NCI-H2107 treated with DMSO at 0.1 percent for 48 hours (cell line): ENCODE data around the gene GRIP1.

Experiments
- DNase-seq: peaks from one replicate; lab custom pipeline; 2025; ENCODE audit not compliant: unreplicated experiment; lab: John Stamatoyannopoulos, UW

Gene GRIP1

GRCh38 chr12:66397574-66398290 is 281.1 kb downstream of the GRIP1 start:
- no peak for DNase-seq

- DNase-seq: no peak
Measured at GRCh38 chr12:66393890-66394289, 285.0 kb downstream of the GRIP1 start.

- no peak for DNase-seq
Measured at GRCh38 chr12:66392266-66392915, 286.5 kb downstream of the GRIP1 start.

- DNase-seq: no peak
Measured at GRCh38 chr12:66388517-66388916, 290.4 kb downstream of the GRIP1 start.

- no peak for DNase-seq
Measured at GRCh38 chr12:66387117-66387516, 291.8 kb downstream of the GRIP1 start.

GRCh38 chr12:66380769-66381535 is 297.9 kb downstream of the GRIP1 start:
- DNase-seq: no peak

GRCh38 chr12:66379616-66380015 is 299.3 kb downstream of the GRIP1 start:
- no peak for DNase-seq

GRCh38 chr12:66375560-66375959 is 303.3 kb downstream of the GRIP1 start:
- DNase-seq: no peak

GRCh38 chr12:66371982-66372381 is 306.9 kb downstream of the GRIP1 start:
- no peak for DNase-seq

- no peak for DNase-seq
Measured at GRCh38 chr12:66367015-66367667, 311.7 kb downstream of the GRIP1 start.

- no peak for DNase-seq
Measured at GRCh38 chr12:66365718-66366490, 313.0 kb downstream of the GRIP1 start.

GRCh38 chr12:66361703-66362102 is 317.2 kb downstream of the GRIP1 start:
- no peak for DNase-seq

- DNase-seq: no peak
Measured at GRCh38 chr12:66359300-66359699, 319.6 kb downstream of the GRIP1 start.

- DNase-seq: no peak
Measured at GRCh38 chr12:66354291-66354690, 324.6 kb downstream of the GRIP1 start.

GRCh38 chr12:66352899-66353298 is 326.0 kb downstream of the GRIP1 start:
- DNase-seq: no peak

- no peak for DNase-seq
Measured at GRCh38 chr12:66352197-66352596, 326.7 kb downstream of the GRIP1 start.

GRCh38 chr12:66351301-66351700 is 327.6 kb downstream of the GRIP1 start:
- no peak for DNase-seq

GRCh38 chr12:66345956-66346355 is 332.9 kb downstream of the GRIP1 start:
- DNase-seq: no peak

GRCh38 chr12:66345212-66345611 is 333.7 kb downstream of the GRIP1 start:
- DNase-seq: no peak

- DNase-seq: no peak
Measured at GRCh38 chr12:66341126-66341525, 337.8 kb downstream of the GRIP1 start.

- DNase-seq: no peak
Measured at GRCh38 chr12:66340131-66340530, 338.7 kb downstream of the GRIP1 start.
